ENCODE data around the gene RHBDF2. TPM values are rescaled to one million over a fixed set of nuclear protein-coding genes. Genes with fewer than 3 reads are reported as not detected.

Gene RHBDF2
- total RNA-seq, 1 donor from 2014 or later: 3.7 TPM

GRCh38 chr17:76440751-76441362 is 60.4 kb downstream of the RHBDF2 start:
- H3K4me1 ChIP-seq (ENCODE audit: control insufficient read depth in 3 of 3, insufficient read depth in 3 of 3, low read length in 3 of 3): peaks cover 14 to 41% (median 27%) of the 10 kb centered on the region in 3 donors
- H3K9ac ChIP-seq (ENCODE audit: low read depth in 1 of 3, low read length in 3 of 3): no peak overlapping the region
- H3K27me3 ChIP-seq (ENCODE audit: control insufficient read depth in 3 of 3, insufficient read depth in 3 of 3, low read length in 3 of 3): no peaks in the 10 kb centered on the region
- H3K36me3 ChIP-seq (ENCODE audit: control insufficient read depth in 3 of 3, insufficient read depth in 3 of 3, low read length in 3 of 3): no peaks in the 10 kb centered on the region
- H3K9me3 ChIP-seq (ENCODE audit: control insufficient read depth in 3 of 3, low read length in 3 of 3): no peaks in the 10 kb centered on the region
- no peak overlapping the region for H3K4me3 ChIP-seq (ENCODE audit: low read length in 3 of 3)
- H3K27ac ChIP-seq (ENCODE audit: low read depth, low read length): no peak overlapping the region

GRCh38 chr17:76439314-76439928 is 61.8 kb downstream of the RHBDF2 start:
- no peak overlapping the region for H3K9ac ChIP-seq (ENCODE audit: low read depth in 1 of 3, low read length in 3 of 3)
- peaks cover 12 to 38% (median 19%) of the 10 kb centered on the region in 3 donors for H3K4me1 ChIP-seq (ENCODE audit: control insufficient read depth in 3 of 3, insufficient read depth in 3 of 3, low read length in 3 of 3)
- no peaks in the 10 kb centered on the region for H3K9me3 ChIP-seq (ENCODE audit: control insufficient read depth in 3 of 3, low read length in 3 of 3)
- no peak overlapping the region for H3K27ac ChIP-seq (ENCODE audit: low read depth, low read length)
- no peak overlapping the region for H3K4me3 ChIP-seq (ENCODE audit: low read length in 3 of 3)
- H3K27me3 ChIP-seq (ENCODE audit: control insufficient read depth in 3 of 3, insufficient read depth in 3 of 3, low read length in 3 of 3): no peaks in the 10 kb centered on the region
- H3K36me3 ChIP-seq (ENCODE audit: control insufficient read depth in 3 of 3, insufficient read depth in 3 of 3, low read length in 3 of 3): peaks cover 0 to 2% (median 0%) of the 10 kb centered on the region in 3 donors

GRCh38 chr17:76438906-76439305 is 62.3 kb downstream of the RHBDF2 start:
- H3K4me1 ChIP-seq (ENCODE audit: control insufficient read depth in 3 of 3, insufficient read depth in 3 of 3, low read length in 3 of 3): peaks cover 12 to 41% (median 23%) of the 10 kb centered on the region in 3 donors
- no peak overlapping the region for H3K27ac ChIP-seq (ENCODE audit: low read depth, low read length)
- H3K9ac ChIP-seq (ENCODE audit: low read depth in 1 of 3, low read length in 3 of 3): no peak overlapping the region
- no peaks in the 10 kb centered on the region for H3K27me3 ChIP-seq (ENCODE audit: control insufficient read depth in 3 of 3, insufficient read depth in 3 of 3, low read length in 3 of 3)
- H3K4me3 ChIP-seq (ENCODE audit: low read length in 3 of 3): no peak overlapping the region
- H3K36me3 ChIP-seq (ENCODE audit: control insufficient read depth in 3 of 3, insufficient read depth in 3 of 3, low read length in 3 of 3): peaks cover 0 to 2% (median 0%) of the 10 kb centered on the region in 3 donors
- H3K9me3 ChIP-seq (ENCODE audit: control insufficient read depth in 3 of 3, low read length in 3 of 3): no peaks in the 10 kb centered on the region

- Histone ChIP-seq H3K9ac (ENCODE audit: low read depth in 1 of 3, low read length in 3 of 3) (no peak overlapping the region), H3K4me3 (ENCODE audit: low read length in 3 of 3) (no peak overlapping the region), H3K27me3 (ENCODE audit: control insufficient read depth in 3 of 3, insufficient read depth in 3 of 3, low read length in 3 of 3) (no peaks in the 10 kb centered on the region), H3K36me3 (ENCODE audit: control insufficient read depth in 3 of 3, insufficient read depth in 3 of 3, low read length in 3 of 3) (peaks cover 0 to 2% (median 0%) of the 10 kb centered on the region in 3 donors), H3K9me3 (ENCODE audit: control insufficient read depth in 3 of 3, low read length in 3 of 3) (no peaks in the 10 kb centered on the region), H3K27ac (ENCODE audit: low read depth, low read length) (no peak overlapping the region), H3K4me1 (ENCODE audit: control insufficient read depth in 3 of 3, insufficient read depth in 3 of 3, low read length in 3 of 3) (peaks cover 12 to 45% (median 25%) of the 10 kb centered on the region in 3 donors)
These were observed 63.5 kb downstream of the RHBDF2 start for GRCh38 chr17:76437467-76438402.

- Histone ChIP-seq H3K9me3 (ENCODE audit: control insufficient read depth in 3 of 3, low read length in 3 of 3) (no peaks in the 10 kb centered on the region), H3K27ac (ENCODE audit: low read depth, low read length) (no peak overlapping the region), H3K9ac (ENCODE audit: low read depth in 1 of 3, low read length in 3 of 3) (no peak overlapping the region), H3K27me3 (ENCODE audit: control insufficient read depth in 3 of 3, insufficient read depth in 3 of 3, low read length in 3 of 3) (no peaks in the 10 kb centered on the region), H3K4me3 (ENCODE audit: low read length in 3 of 3) (no peak overlapping the region), H3K36me3 (ENCODE audit: control insufficient read depth in 3 of 3, insufficient read depth in 3 of 3, low read length in 3 of 3) (peaks cover 0 to 2% (median 0%) of the 10 kb centered on the region in 3 donors), H3K4me1 (ENCODE audit: control insufficient read depth in 3 of 3, insufficient read depth in 3 of 3, low read length in 3 of 3) (peaks cover 17 to 57% (median 43%) of the 10 kb centered on the region in 3 donors)
These were observed 65.5 kb downstream of the RHBDF2 start for GRCh38 chr17:76435751-76436150.

GRCh38 chr17:76434870-76435269 is 66.4 kb downstream of the RHBDF2 start:
- Histone ChIP-seq H3K9ac (ENCODE audit: low read depth in 1 of 3, low read length in 3 of 3) (no peak overlapping the region), H3K27ac (ENCODE audit: low read depth, low read length) (no peak overlapping the region), H3K9me3 (ENCODE audit: control insufficient read depth in 3 of 3, low read length in 3 of 3) (no peaks in the 10 kb centered on the region), H3K36me3 (ENCODE audit: control insufficient read depth in 3 of 3, insufficient read depth in 3 of 3, low read length in 3 of 3) (peaks cover 0 to 2% (median 0%) of the 10 kb centered on the region in 3 donors), H3K4me3 (ENCODE audit: low read length in 3 of 3) (no peak overlapping the region), H3K4me1 (ENCODE audit: control insufficient read depth in 3 of 3, insufficient read depth in 3 of 3, low read length in 3 of 3) (peaks cover 18 to 60% (median 49%) of the 10 kb centered on the region in 3 donors), H3K27me3 (ENCODE audit: control insufficient read depth in 3 of 3, insufficient read depth in 3 of 3, low read length in 3 of 3) (no peaks in the 10 kb centered on the region)

- H3K27ac ChIP-seq (ENCODE audit: low read depth, low read length): no peak overlapping the region
- no peak overlapping the region for H3K4me3 ChIP-seq (ENCODE audit: low read length in 3 of 3)
- peaks cover 0 to 2% (median 0%) of the 10 kb centered on the region in 3 donors for H3K36me3 ChIP-seq (ENCODE audit: control insufficient read depth in 3 of 3, insufficient read depth in 3 of 3, low read length in 3 of 3)
- H3K4me1 ChIP-seq (ENCODE audit: control insufficient read depth in 3 of 3, insufficient read depth in 3 of 3, low read length in 3 of 3): peaks cover 17 to 62% (median 48%) of the 10 kb centered on the region in 3 donors
- H3K9ac ChIP-seq (ENCODE audit: low read depth in 1 of 3, low read length in 3 of 3): no peak overlapping the region
- H3K27me3 ChIP-seq (ENCODE audit: control insufficient read depth in 3 of 3, insufficient read depth in 3 of 3, low read length in 3 of 3): no peaks in the 10 kb centered on the region
- no peaks in the 10 kb centered on the region for H3K9me3 ChIP-seq (ENCODE audit: control insufficient read depth in 3 of 3, low read length in 3 of 3)
These were observed 67.5 kb downstream of the RHBDF2 start for GRCh38 chr17:76433693-76434092.

- peak overlapping the region; percentile 54 for H3K27ac ChIP-seq (ENCODE audit: low read depth, low read length)
- H3K4me3 ChIP-seq (ENCODE audit: low read length in 3 of 3): peak overlapping the region in 1 of 3 donors; percentile 4
- peaks cover 0 to 2% (median 0%) of the 10 kb centered on the region in 3 donors for H3K36me3 ChIP-seq (ENCODE audit: control insufficient read depth in 3 of 3, insufficient read depth in 3 of 3, low read length in 3 of 3)
- no peaks in the 10 kb centered on the region for H3K9me3 ChIP-seq (ENCODE audit: control insufficient read depth in 3 of 3, low read length in 3 of 3)
- H3K9ac ChIP-seq (ENCODE audit: low read depth in 1 of 3, low read length in 3 of 3): no peak overlapping the region
- no peaks in the 10 kb centered on the region for H3K27me3 ChIP-seq (ENCODE audit: control insufficient read depth in 3 of 3, insufficient read depth in 3 of 3, low read length in 3 of 3)
- H3K4me1 ChIP-seq (ENCODE audit: control insufficient read depth in 3 of 3, insufficient read depth in 3 of 3, low read length in 3 of 3): peaks cover 15 to 61% (median 48%) of the 10 kb centered on the region in 3 donors
These were observed 68.4 kb downstream of the RHBDF2 start for GRCh38 chr17:76432712-76433336.

GRCh38 chr17:76432004-76432403 is 69.2 kb downstream of the RHBDF2 start:
- Histone ChIP-seq H3K9me3 (ENCODE audit: control insufficient read depth in 3 of 3, low read length in 3 of 3) (no peaks in the 10 kb centered on the region), H3K9ac (ENCODE audit: low read depth in 1 of 3, low read length in 3 of 3) (peak overlapping the region in 2 of 3 donors; percentile 44 to 69), H3K36me3 (ENCODE audit: control insufficient read depth in 3 of 3, insufficient read depth in 3 of 3, low read length in 3 of 3) (peaks cover 0 to 2% (median 0%) of the 10 kb centered on the region in 3 donors), H3K27ac (ENCODE audit: low read depth, low read length) (peak overlapping the region; percentile 54), H3K27me3 (ENCODE audit: control insufficient read depth in 3 of 3, insufficient read depth in 3 of 3, low read length in 3 of 3) (no peaks in the 10 kb centered on the region), H3K4me3 (ENCODE audit: low read length in 3 of 3) (peak overlapping the region in 2 of 3 donors; percentile 4 to 42), H3K4me1 (ENCODE audit: control insufficient read depth in 3 of 3, insufficient read depth in 3 of 3, low read length in 3 of 3) (peaks cover 20 to 62% (median 53%) of the 10 kb centered on the region in 3 donors)

All from skeletal muscle tissue (tissue), 4 donors.